Tibial nerve (tissue), 4 donors: Measurements from ENCODE around the gene THNSL1. TPM values are rescaled to one million over a fixed set of nuclear protein-coding genes. Genes with fewer than 3 reads are reported as not detected.

ENCODE experiments used
- DNase-seq, 2 donors: peaks; one replicate each; pipeline ENCODE4 v3.0.0-alpha.2; 2019; ENCODE audit warnings: low spot score in 2 of 2
- H3K27ac ChIP-seq, 4 donors: fragments of 200-600 bp; sonication (generic) in 3 of 4; one replicate each; pipeline ENCODE4 v1.5.1; 2017 to 2019; ENCODE audit warnings: mild to moderate bottlenecking in 1 of 4
- H3K27me3 ChIP-seq, 2 donors: fragments of 200-600 bp; sonication (generic) in 1 of 2; one replicate each; pipeline versions ENCODE4 v1.5.1 to v1.6.0; 2017 to 2019
- H3K36me3 ChIP-seq, 3 donors: fragments of 200-600 bp; sonication (generic); one replicate each; pipeline ENCODE4 v1.5.1; 2018 to 2019
- H3K4me1 ChIP-seq, 4 donors: fragments of 200-600 bp; sonication (generic) in 3 of 4; one replicate each; pipeline ENCODE4 v1.5.1; 2017 to 2019
- H3K4me3 ChIP-seq, 4 donors: fragments of 200-600 bp; sonication (generic) in 3 of 4; one replicate each; pipeline ENCODE4 v1.5.1; 2017 to 2019; ENCODE audit warnings: mild to moderate bottlenecking in 1 of 4, moderate library complexity in 1 of 4
- H3K9me3 ChIP-seq, 4 donors: fragments of 200-600 bp; sonication (generic) in 3 of 4; one replicate each; pipeline ENCODE4 v1.5.1; 2017 to 2019
- CTCF ChIP-seq, 5 experiments: fragments of 200-600 bp in 3 of 5; fragments of 450-650 bp in 2 of 5; sonication (generic) in 3 of 5; IDR thresholded peaks; one replicate each; pipeline ENCODE4 v1.5.1; 2016 to 2019; ENCODE audit warnings: antibody characterized with exemption in 5 of 5, mild to moderate bottlenecking in 3 of 5, moderate library complexity in 2 of 5
- EP300 ChIP-seq, 2 donors: sonication (generic); formaldehyde crosslinking; IDR thresholded peaks; one replicate each; pipeline ENCODE4 v1.6.1; 2017; ENCODE audit warnings: antibody characterized with exemption in 2 of 2, mild to moderate bottlenecking in 1 of 2
- POLR2A ChIP-seq, 2 donors: fragments of 450-650 bp; IDR thresholded peaks; one replicate each; pipeline ENCODE4 v1.6.1; 2017; ENCODE audit warnings: antibody characterized with exemption in 2 of 2, mild to moderate bottlenecking in 2 of 2, moderate library complexity in 2 of 2
- WGBS, 2 donors: methylation state at CpG; one replicate each; pipeline ENCODE4 v1.1.5; 2018; 5-methylcytosine and 5-hydroxymethylcytosine counted together
- total RNA-seq, 4 donors: library from RNA; depleted of rRNA; stranded (reverse); fragments of >200 nt; gene quantifications; one replicate each; pipeline ENCODE4 v1.1.0, GENCODE V29; 2016

THNSL1 gene
- total RNA-seq, 4 donors from 2014 or later, result 1.5 to 2.7 (median 1.8) TPM

- DNase-seq, result no peak
- 5 to 15% methylated on average over 1 of the region's 1 CpG for WGBS, 2 donors
- H3K36me3 ChIP-seq, result no peaks in the 10 kb centered on the region
- no peak overlapping the region for H3K4me3 ChIP-seq
- H3K4me1 ChIP-seq, result no peaks in the 10 kb centered on the region
- H3K27me3 ChIP-seq, result peaks cover 0 to 6% of the 10 kb centered on the region in 2 donors
- no peak for TF ChIP-seq POLR2A (IDR thresholded peaks at IDR 0.05)
- TF ChIP-seq CTCF (IDR thresholded peaks at IDR 0.05), result peak; percentile 8 to 38 (median 17)
- H3K27ac ChIP-seq, result no peak overlapping the region
- no peaks in the 10 kb centered on the region for H3K9me3 ChIP-seq
Measured at GRCh38 chr10:24989867-24990266, 26.5 kb upstream of the THNSL1 start.

GRCh38 chr10:24991298-24991697 lies 25.1 kb upstream of the THNSL1 start:
- H3K27ac ChIP-seq, result no peak overlapping the region
- TF ChIP-seq POLR2A (IDR thresholded peaks at IDR 0.05), result no peak
- TF ChIP-seq EP300 (IDR thresholded peaks at IDR 0.05), result no peak
- TF ChIP-seq CTCF (IDR thresholded peaks at IDR 0.05), result no peak
- H3K9me3 ChIP-seq, result no peaks in the 10 kb centered on the region
- no peaks in the 10 kb centered on the region for H3K4me1 ChIP-seq
- DNase-seq, result no peak
- 91 to 93% methylated on average over 13 of the region's 13 CpGs for WGBS, 2 donors
- H3K4me3 ChIP-seq, result no peak overlapping the region
- H3K36me3 ChIP-seq, result no peaks in the 10 kb centered on the region
- H3K27me3 ChIP-seq, result peaks cover 0 to 6% of the 10 kb centered on the region in 2 donors

- Histone ChIP-seq H3K27ac (no peak overlapping the region), H3K4me1 (no peaks in the 10 kb centered on the region), H3K27me3 (peaks cover 0 to 6% of the 10 kb centered on the region in 2 donors), H3K36me3 (no peaks in the 10 kb centered on the region), H3K4me3 (no peak overlapping the region), H3K9me3 (no peaks in the 10 kb centered on the region)
- DNase-seq, result no peak
- 62 to 71% methylated on average over 3 of the region's 3 CpGs for WGBS, 2 donors
- no peak for TF ChIP-seq EP300 (IDR thresholded peaks at IDR 0.05)
- no peak for TF ChIP-seq POLR2A (IDR thresholded peaks at IDR 0.05)
- no peak for TF ChIP-seq CTCF (IDR thresholded peaks at IDR 0.05)
Measured at GRCh38 chr10:24992512-24993133, 23.8 kb upstream of the THNSL1 start.

- H3K4me1 ChIP-seq, result no peaks in the 10 kb centered on the region
- 93 to 96% methylated on average over 1 of the region's 1 CpG for WGBS, 2 donors
- H3K36me3 ChIP-seq, result no peaks in the 10 kb centered on the region
- DNase-seq, result no peak
- H3K27me3 ChIP-seq, result peaks cover 0 to 6% of the 10 kb centered on the region in 2 donors
- no peaks in the 10 kb centered on the region for H3K9me3 ChIP-seq
- no peak overlapping the region for H3K27ac ChIP-seq
- H3K4me3 ChIP-seq, result no peak overlapping the region
- no peak for TF ChIP-seq EP300 (IDR thresholded peaks at IDR 0.05)
- TF ChIP-seq CTCF (IDR thresholded peaks at IDR 0.05), result no peak
- TF ChIP-seq POLR2A (IDR thresholded peaks at IDR 0.05), result no peak
Measured at GRCh38 chr10:24993237-24993958, 23.0 kb upstream of the THNSL1 start.

- no peak for DNase-seq
- Histone ChIP-seq H3K4me1 (no peaks in the 10 kb centered on the region), H3K27ac (no peak overlapping the region), H3K36me3 (no peaks in the 10 kb centered on the region), H3K27me3 (peaks cover 0 to 6% of the 10 kb centered on the region in 2 donors), H3K4me3 (no peak overlapping the region), H3K9me3 (peaks cover 0 to 6% (median 0%) of the 10 kb centered on the region in 4 donors)
- TF ChIP-seq EP300 (IDR thresholded peaks at IDR 0.05), result no peak
- no peak for TF ChIP-seq CTCF (IDR thresholded peaks at IDR 0.05)
- no peak for TF ChIP-seq POLR2A (IDR thresholded peaks at IDR 0.05)
Measured at GRCh38 chr10:24995072-24995471, 21.3 kb upstream of the THNSL1 start.
